Measurements from ENCODE around the gene WWTR1. TPM values are rescaled to one million over a fixed set of nuclear protein-coding genes. Genes with fewer than 3 reads are reported as not detected.

The WWTR1 gene
- total RNA-seq, 1 donor from 2014 or later = 143 TPM

- DNase-seq (ENCODE audit: low spot score) (peak; percentile 75), ATAC-seq (peak; percentile 69)
- intact Hi-C loops (cut with DNase I) = loop anchor here (5.0 kb wide), 1 partner anchor 125 kb away; no protein-coding TSS in a partner anchor
These were observed 402 bp downstream of the WWTR1 start for GRCh38 chr3:149657321-149657925.

DNA sequence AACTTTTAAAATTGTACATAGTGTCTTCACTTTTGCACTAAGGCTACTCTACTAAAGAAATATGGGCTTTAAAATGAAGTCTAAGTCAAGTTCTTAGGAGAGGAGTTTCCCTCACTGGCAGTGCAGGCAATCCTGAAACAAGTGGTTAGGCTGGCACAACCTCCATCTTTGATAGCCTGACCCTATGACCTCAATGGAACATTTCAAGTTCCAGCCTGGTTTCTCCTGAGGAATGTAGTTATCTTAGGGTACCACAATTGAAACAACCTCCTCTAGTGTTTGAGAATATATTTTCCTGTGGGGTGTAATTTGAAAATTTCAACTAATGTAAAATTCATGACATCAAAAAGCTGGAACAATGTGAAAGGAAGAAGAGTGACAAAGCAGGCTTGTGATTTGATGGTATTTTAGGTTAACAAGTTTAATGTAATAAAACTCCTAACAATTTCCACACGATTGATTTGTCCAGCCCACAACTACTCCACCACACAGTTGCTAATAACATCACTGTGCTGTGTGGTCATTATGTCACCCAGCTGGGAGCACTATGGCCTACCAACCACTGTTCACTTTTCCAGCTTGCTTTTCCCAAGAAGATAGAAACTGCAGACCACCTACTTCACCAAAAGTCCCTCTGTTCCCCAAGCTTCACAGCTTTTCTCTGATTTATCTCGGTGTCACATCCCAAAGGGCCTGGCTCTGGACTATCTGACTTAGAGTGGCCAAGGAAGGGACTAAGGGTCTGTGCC lies 1.8 kb downstream of the WWTR1 start:
- intact Hi-C loops (cut with DNase I) = loop anchor here (5.0 kb wide), 1 partner anchor 124 kb away; no protein-coding TSS in a partner anchor
- ATAC-seq (no peak), DNase-seq (ENCODE audit: low spot score) (no peak)

DNA sequence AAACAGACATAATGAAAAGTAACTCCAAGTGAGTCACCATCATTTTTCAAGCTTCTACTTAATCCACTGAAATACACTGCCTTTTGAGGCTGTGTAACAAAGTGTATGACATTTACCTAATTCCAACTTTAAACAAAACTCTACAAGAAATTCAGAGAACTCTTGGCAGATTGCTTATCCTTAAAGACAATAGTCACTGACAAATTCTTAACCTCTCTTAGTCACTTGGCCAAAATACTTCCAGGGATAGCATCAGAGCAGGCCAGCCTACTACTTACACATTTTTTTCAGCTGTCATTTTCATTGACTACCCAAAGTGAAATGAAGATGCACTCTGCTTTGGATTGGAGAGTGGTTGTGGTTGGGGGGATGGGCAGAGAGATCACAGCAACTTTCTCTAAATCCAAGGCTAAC lies 3.6 kb downstream of the WWTR1 start:
- ATAC-seq = no peak
- DNase-seq (ENCODE audit: low spot score) = no peak
- intact Hi-C loops (cut with DNase I) = no loop called here

DNA sequence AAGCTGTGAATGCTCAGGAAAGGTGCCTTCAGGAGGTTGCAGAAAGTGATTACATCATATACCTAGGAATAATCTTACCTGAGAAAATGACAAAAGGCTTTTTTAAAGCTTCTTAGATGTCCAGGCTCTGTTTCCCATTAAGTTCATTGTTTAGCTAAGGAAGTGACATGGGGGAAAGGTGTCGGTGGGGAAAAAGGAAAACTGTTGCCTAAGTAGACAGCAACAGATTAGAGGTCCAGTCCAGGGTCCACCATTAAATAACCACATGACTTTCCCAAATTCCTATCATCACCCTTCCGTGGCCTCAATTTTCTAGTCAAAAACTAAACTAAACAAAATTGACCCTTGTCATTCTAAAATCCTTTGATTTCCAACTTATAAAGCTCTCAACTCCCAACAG lies 4.3 kb downstream of the WWTR1 start:
- DNase-seq (ENCODE audit: low spot score) (no peak), ATAC-seq (no peak)
- intact Hi-C loops (cut with DNase I) = no loop called here

GRCh38 chr3:149653136-149653535 lies 4.7 kb downstream of the WWTR1 start:
- intact Hi-C loops (cut with DNase I) = no loop called here
- DNase-seq (ENCODE audit: low spot score) (no peak), ATAC-seq (no peak)

GRCh38 chr3:149650828-149651227 lies 7.0 kb downstream of the WWTR1 start:
- no peak for DNase-seq (ENCODE audit: low spot score)
- intact Hi-C loops (cut with DNase I) = no loop called here
- ATAC-seq = no peak

- intact Hi-C loops (cut with DNase I) = no loop called here
- ATAC-seq = peak; percentile 54
- DNase-seq (ENCODE audit: low spot score) = no peak
These were observed 9.3 kb downstream of the WWTR1 start for GRCh38 chr3:149648525-149648924.

DNA sequence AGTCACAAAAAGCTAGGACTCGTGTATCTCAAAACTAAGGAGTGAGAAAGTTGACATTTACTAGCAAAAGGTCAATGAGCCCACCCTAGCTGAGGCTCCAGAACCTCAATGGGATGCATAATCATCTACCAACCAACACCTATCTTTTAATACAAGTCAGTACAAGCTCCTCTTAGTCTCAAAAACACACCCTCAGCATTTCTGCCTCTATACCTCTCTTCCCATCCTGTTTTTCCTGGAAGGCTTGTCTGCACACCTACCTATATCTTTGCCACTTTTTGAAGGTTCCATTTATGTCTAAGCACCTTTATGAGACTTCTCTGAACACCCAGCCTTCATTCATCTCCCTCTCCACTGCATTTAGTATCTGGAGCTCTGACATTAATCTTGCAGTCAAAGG lies 10.0 kb downstream of the WWTR1 start:
- intact Hi-C loops (cut with DNase I) = no loop called here
- ATAC-seq = no peak
- DNase-seq (ENCODE audit: low spot score) = no peak

GRCh38 chr3:149647285-149647684 lies 10.5 kb downstream of the WWTR1 start:
- no peak for DNase-seq (ENCODE audit: low spot score)
- ATAC-seq = no peak

DNA sequence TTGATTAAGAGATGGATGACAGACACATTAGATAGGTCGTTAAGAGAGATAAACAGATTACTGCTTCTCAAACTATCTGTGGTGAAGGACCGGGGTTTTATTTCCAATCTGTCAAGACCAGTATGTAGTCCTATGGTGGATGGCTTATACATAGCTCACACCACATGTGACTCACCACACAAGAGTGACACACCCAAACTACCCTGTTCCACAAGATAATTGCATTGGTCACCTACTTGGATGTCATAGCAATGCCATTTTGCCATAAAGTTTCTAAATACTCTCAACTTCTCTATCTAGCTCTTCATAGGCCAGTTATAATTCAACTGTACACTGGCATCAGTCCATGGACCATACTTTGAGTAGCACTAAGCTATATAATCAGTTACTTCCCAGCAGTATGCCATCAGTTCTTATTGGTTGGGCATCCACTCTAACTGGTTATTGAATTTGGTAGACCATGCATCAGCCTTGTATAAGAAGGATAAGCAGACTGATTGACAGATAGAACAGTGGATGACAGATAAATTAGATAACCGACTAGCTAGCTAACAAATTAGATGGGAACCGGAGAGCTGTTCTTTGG lies 11.6 kb downstream of the WWTR1 start:
- DNase-seq (ENCODE audit: low spot score) = no peak
- intact Hi-C loops (cut with DNase I) = no loop called here
- ATAC-seq = no peak

More at GRCh38 chr3:149647285-149647684, 10.5 kb downstream of the WWTR1 start:
- intact Hi-C loops (cut with DNase I) = no loop called here

GRCh38 chr3:149643963-149644362 lies 13.9 kb downstream of the WWTR1 start:
- intact Hi-C loops (cut with DNase I) = no loop called here
- DNase-seq (ENCODE audit: low spot score) = no peak
- no peak for ATAC-seq

DNA sequence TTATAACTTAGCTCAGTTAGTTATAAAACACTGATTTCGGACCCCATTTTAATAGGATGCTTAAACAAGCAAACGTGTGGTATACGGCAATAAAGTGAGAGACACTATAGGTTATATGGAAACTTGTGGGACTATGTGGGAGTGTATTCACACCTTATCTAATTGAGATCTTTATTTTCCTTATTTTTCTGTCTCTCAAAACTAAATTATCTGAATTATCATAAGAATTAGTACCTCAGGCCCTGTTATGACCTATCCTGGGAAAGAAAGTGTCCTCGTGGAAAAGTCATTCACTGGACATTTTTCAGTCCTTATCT lies 14.4 kb downstream of the WWTR1 start:
- DNase-seq (ENCODE audit: low spot score) = no peak
- intact Hi-C loops (cut with DNase I) = no loop called here

DNA sequence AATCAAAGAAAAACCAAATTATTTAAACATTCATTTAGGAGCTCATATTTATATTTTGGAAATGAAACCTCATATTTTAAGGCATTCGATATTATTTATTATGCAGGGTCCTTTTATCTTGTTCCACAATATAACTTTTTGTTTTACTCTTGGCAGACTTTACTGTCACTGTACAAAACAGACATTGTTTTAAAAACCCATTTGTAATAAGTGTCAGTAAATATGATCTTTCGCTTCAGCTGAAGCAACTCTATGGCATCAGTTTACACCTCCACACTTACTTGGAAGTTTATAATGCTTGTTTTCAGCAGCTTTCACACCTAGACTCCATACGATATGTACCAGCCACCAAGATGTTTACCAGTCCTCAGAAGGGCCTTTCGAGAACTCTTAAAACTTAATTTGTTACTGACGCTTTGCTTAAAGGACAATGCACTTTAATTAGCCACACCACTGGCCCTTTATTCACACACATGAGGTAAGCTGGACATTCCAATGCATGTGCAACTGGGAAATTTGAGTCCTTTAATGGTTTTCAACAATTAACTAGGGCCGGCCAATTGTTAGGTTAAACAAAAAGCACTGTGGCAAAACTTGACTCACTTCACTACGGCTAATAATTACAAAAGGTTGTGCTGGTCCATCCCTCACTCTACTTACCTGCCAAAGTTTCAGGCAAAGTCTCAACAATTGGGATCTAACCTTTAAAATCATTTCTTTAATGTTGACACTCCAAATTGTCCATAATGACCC lies 16.7 kb downstream of the WWTR1 start:
- DNase-seq (ENCODE audit: low spot score) = no peak
- intact Hi-C loops (cut with DNase I) = no loop called here
- ATAC-seq = no peak

More for the DNA sequence above, 14.4 kb downstream of the WWTR1 start:
- ATAC-seq = no peak

- intact Hi-C loops (cut with DNase I) = no loop called here
- ATAC-seq = no peak
- DNase-seq (ENCODE audit: low spot score) = no peak
These were observed 18.7 kb downstream of the WWTR1 start for GRCh38 chr3:149639093-149639486.

- ATAC-seq = peak; percentile 74
- intact Hi-C loops (cut with DNase I) = no loop called here
- no peak for DNase-seq (ENCODE audit: low spot score)
These were observed 19.4 kb downstream of the WWTR1 start for GRCh38 chr3:149638228-149639092.

DNA sequence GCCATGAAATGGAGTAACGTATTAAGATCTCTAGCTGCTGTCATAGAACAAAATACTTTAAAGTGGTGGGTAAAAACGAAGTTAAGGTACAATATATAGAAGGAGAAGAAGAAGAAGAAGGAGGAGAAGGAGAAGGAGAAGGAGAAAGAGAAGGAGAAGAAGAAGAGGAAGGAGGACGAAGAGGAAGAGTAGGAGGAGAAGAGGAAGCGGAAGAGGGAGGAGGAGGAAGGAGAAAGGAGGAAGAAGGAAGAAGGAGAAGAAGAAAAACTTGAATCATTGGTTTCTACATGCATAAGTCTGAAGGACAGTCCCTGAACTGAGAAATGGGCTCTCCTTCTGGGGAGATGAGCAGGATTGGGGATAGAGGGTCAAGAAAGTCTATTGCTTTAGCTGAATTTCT lies 22.4 kb downstream of the WWTR1 start:
- no peak for ATAC-seq
- intact Hi-C loops (cut with DNase I) = no loop called here
- no peak for DNase-seq (ENCODE audit: low spot score)

GRCh38 chr3:149634573-149634972 lies 23.3 kb downstream of the WWTR1 start:
- intact Hi-C loops (cut with DNase I) = no loop called here
- ATAC-seq = no peak
- no peak for DNase-seq (ENCODE audit: low spot score)

DNA sequence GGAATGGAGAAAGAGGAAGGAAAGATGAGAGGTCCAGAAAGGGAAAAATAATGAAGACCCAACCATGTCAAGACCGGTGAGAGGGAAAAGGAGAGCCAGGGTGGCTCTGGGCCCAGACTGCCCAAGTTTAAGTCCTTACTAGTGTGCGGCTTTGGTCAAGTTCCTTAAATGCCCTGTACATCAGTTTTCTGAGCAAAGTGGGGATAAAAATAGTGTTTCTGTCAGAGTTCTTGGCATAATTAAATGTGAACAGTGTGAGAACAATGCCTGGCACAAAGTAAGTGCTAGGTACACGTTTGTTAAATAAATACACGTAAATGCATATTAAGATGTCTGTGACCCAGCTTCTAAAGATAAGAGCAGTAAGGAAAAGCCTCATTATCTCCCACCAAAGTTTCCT lies 23.8 kb downstream of the WWTR1 start:
- intact Hi-C loops (cut with DNase I) = no loop called here
- ATAC-seq = no peak
- no peak for DNase-seq (ENCODE audit: low spot score)

DNA sequence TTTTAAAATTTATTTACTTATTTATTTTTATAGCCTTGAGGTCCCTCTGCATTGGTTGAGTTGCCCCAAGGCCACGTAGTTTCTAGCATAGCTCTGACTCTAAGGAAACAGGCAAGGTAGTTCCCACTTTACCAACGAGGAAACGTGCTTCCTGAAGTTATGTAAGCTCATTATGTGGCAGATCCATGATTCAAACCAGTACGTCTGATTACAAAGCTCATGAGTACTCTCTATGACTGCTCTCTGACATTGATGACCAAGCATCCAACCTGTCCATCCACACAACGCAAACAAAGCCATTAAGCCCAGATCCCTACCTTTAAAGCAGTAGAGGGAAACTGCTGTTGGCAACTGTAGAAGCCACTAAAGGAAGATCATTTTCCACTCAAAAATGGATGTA lies 25.6 kb downstream of the WWTR1 start:
- ATAC-seq (no peak), DNase-seq (ENCODE audit: low spot score) (no peak)
- intact Hi-C loops (cut with DNase I) = no loop called here
